Measurements from ENCODE around the gene GADL1. TPM values are rescaled to one million over a fixed set of nuclear protein-coding genes. Genes with fewer than 3 reads are reported as not detected.

GADL1 gene
- total RNA-seq, 1 donor from 2014 or later, result not detected

- Mint-ChIP-seq H3K4me3 (ENCODE audit: unreplicated experiment) (no peak overlapping the region), H3K27ac (ENCODE audit: unreplicated experiment) (no peak overlapping the region), H3K27me3 (ENCODE audit: unreplicated experiment) (no peaks in the 10 kb centered on the region), H3K36me3 (ENCODE audit: unreplicated experiment) (no peaks in the 10 kb centered on the region), H3K9me3 (ENCODE audit: unreplicated experiment) (no peaks in the 10 kb centered on the region), H3K4me1 (ENCODE audit: low read depth, unreplicated experiment) (no peaks in the 10 kb centered on the region)
- TF ChIP-seq, protein P1, sequence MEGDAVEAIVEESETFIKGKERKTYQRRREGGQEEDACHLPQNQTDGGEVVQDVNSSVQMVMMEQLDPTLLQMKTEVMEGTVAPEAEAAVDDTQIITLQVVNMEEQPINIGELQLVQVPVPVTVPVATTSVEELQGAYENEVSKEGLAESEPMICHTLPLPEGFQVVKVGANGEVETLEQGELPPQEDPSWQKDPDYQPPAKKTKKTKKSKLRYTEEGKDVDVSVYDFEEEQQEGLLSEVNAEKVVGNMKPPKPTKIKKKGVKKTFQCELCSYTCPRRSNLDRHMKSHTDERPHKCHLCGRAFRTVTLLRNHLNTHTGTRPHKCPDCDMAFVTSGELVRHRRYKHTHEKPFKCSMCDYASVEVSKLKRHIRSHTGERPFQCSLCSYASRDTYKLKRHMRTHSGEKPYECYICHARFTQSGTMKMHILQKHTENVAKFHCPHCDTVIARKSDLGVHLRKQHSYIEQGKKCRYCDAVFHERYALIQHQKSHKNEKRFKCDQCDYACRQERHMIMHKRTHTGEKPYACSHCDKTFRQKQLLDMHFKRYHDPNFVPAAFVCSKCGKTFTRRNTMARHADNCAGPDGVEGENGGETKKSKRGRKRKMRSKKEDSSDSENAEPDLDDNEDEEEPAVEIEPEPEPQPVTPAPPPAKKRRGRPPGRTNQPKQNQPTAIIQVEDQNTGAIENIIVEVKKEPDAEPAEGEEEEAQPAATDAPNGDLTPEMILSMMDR (IDR thresholded peaks at IDR 0.05; ENCODE audit: partially characterized antibody, unreplicated experiment), result no peak
- no peak for DNase-seq
Observed at GRCh38 chr3:30712991-30713390, 181.5 kb downstream of the GADL1 start.

DNA sequence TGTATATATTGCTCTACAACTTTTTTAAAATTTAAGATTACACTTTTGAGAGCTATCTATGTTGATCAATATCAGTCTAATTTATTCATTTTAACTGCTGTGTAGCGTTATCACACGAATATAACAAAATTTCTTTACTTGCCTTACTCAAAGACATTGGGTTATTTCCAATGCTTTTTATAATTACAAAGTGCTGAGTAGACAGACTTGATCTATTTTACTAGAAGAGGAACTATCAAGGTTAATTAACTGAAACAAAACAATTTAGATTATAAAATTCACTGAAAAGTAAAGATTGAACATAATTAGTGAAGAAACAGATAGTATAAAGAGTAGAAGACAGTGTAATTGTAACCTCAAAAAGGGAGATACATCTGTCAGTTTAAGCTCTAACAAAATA, 182.6 kb downstream of the GADL1 start:
- no peak for DNase-seq
- Mint-ChIP-seq H3K4me3 (ENCODE audit: unreplicated experiment) (no peak overlapping the region), H3K27ac (ENCODE audit: unreplicated experiment) (no peak overlapping the region), H3K4me1 (ENCODE audit: low read depth, unreplicated experiment) (no peaks in the 10 kb centered on the region), H3K36me3 (ENCODE audit: unreplicated experiment) (no peaks in the 10 kb centered on the region), H3K27me3 (ENCODE audit: unreplicated experiment) (no peaks in the 10 kb centered on the region), H3K9me3 (ENCODE audit: unreplicated experiment) (no peaks in the 10 kb centered on the region)
- TF ChIP-seq, protein P1 (IDR thresholded peaks at IDR 0.05; ENCODE audit: partially characterized antibody, unreplicated experiment), result no peak

DNA sequence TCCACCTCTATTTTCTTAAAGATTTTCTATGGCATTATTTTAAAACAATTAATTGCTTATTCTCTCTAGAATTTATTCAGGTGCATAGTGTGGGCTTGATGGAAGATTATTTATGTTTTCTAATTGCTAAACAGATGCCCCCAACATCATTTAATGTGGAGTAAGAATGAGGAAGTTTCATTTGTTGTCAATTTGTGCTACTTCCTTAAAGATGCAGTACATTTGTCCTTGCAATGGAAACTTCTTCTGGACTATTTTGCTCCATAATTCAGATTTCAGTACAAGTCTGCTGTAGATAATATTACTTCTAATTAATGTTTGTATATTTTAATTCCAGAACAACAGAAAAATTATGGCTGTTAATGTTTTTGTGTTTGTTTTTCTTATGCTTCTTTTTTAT, 183.3 kb downstream of the GADL1 start:
- Mint-ChIP-seq H3K36me3 (ENCODE audit: unreplicated experiment) (no peaks in the 10 kb centered on the region), H3K4me1 (ENCODE audit: low read depth, unreplicated experiment) (no peaks in the 10 kb centered on the region), H3K9me3 (ENCODE audit: unreplicated experiment) (no peaks in the 10 kb centered on the region), H3K27ac (ENCODE audit: unreplicated experiment) (no peak overlapping the region), H3K27me3 (ENCODE audit: unreplicated experiment) (no peaks in the 10 kb centered on the region), H3K4me3 (ENCODE audit: unreplicated experiment) (no peak overlapping the region)
- TF ChIP-seq, protein P1 (IDR thresholded peaks at IDR 0.05; ENCODE audit: partially characterized antibody, unreplicated experiment), result no peak
- no peak for DNase-seq

GRCh38 chr3:30710017-30710416, 184.4 kb downstream of the GADL1 start:
- Mint-ChIP-seq H3K9me3 (ENCODE audit: unreplicated experiment) (no peaks in the 10 kb centered on the region), H3K27me3 (ENCODE audit: unreplicated experiment) (no peaks in the 10 kb centered on the region), H3K4me3 (ENCODE audit: unreplicated experiment) (no peak overlapping the region), H3K36me3 (ENCODE audit: unreplicated experiment) (no peaks in the 10 kb centered on the region), H3K27ac (ENCODE audit: unreplicated experiment) (no peak overlapping the region), H3K4me1 (ENCODE audit: low read depth, unreplicated experiment) (no peaks in the 10 kb centered on the region)
- TF ChIP-seq, protein P1 (IDR thresholded peaks at IDR 0.05; ENCODE audit: partially characterized antibody, unreplicated experiment), result no peak
- DNase-seq, result no peak

DNA sequence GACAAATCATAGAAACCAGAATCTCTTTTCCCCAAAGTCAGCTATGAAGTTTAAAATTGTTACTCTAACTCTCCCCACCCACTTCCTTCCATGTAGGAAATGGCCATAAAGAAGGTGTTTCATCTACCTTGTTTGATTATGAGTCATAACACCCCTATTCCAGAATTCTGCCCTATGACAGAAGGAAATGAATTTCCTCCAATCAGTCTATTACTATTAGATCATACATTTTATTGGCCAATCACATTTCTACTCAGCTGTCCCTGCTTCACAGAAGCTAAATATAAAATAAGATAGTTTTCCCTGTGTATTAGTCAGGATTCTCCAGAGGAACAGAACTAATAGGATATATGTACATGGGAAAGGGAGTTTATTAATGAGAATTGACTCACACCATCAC, 186.0 kb downstream of the GADL1 start:
- Mint-ChIP-seq H3K9me3 (ENCODE audit: unreplicated experiment) (no peaks in the 10 kb centered on the region), H3K27me3 (ENCODE audit: unreplicated experiment) (no peaks in the 10 kb centered on the region), H3K36me3 (ENCODE audit: unreplicated experiment) (no peaks in the 10 kb centered on the region), H3K27ac (ENCODE audit: unreplicated experiment) (no peak overlapping the region), H3K4me3 (ENCODE audit: unreplicated experiment) (no peak overlapping the region), H3K4me1 (ENCODE audit: low read depth, unreplicated experiment) (no peaks in the 10 kb centered on the region)
- DNase-seq, result no peak
- TF ChIP-seq, protein P1 (IDR thresholded peaks at IDR 0.05; ENCODE audit: partially characterized antibody, unreplicated experiment), result no peak
